T1000 (cell line): Measurements from ENCODE around the gene SFI1.
A peak's percentile ranks its signal among the peaks of the same experiment; 100 is the strongest.

Experiments
- DNase-seq: peaks from one replicate; lab custom pipeline; 2025; ENCODE audit warnings: mixed read lengths; lab: John Stamatoyannopoulos, UW

Gene SFI1

DNA sequence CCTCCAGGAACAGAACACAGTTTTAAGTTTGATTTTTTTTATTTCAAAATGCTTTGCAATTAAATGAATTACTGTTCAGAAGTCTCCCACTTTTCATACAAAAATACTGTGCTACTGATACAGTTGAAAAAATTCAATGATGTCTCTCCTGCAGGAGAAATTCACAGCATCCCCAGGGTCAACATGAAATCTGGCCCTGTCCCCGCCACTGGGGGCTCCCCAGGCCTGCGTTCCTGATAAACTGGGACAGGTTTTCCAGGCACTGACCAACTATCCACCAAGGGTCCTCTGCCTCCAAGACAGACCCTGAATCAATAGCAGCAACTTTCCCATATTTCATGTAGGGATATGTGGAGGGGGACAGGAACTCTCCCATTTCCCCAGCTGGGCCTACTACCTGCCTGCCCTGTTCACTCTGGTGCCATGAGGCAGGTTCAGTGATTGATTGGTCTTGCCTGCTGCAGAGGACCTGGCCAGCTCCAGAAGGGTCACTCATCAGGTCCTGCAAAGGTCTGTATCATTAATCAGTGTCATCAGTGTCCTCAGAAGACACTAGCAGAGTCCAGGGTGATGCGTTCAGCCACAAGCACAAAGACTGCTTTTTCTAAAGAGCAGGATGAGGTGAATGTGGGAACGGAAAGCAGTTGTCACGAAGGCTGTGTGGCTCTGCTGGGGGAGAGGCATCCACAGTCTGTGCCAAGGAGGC is 122.3 kb downstream of the SFI1 start:
- DNase-seq = no peak

DNA sequence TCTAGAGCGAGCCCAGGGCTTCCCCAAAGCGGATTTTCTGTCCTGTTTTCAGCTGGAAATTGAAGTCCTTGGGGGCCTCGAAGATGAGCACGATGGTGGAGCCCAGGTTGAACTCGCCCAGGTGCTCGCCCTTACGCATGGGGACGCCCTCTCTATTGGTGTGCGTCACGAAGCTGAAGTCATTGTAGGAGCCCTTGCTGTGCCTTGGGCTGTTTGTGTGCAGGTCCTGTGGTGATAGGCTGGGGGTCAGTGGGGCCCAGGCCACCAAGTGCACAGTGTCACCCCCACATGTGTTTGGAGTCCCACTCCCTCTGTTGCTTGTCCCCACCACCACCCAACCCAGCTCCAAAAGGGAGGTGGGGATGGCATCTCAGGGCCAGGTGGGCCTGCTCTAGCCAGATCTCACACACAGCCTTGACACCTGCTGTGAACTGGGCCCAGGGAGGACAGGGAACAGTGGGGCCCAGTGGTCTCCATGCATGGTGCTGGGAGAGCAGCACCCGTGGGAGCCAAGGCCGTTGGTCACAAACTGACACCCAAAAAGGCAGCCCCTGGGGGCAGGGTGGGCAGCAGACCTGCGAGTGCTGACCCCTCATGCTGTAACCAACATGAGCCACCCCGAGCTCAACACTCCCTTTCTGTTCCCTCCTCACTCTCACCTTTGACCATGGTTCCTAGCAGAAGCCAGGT is 123.4 kb downstream of the SFI1 start:
- no peak for DNase-seq

DNA sequence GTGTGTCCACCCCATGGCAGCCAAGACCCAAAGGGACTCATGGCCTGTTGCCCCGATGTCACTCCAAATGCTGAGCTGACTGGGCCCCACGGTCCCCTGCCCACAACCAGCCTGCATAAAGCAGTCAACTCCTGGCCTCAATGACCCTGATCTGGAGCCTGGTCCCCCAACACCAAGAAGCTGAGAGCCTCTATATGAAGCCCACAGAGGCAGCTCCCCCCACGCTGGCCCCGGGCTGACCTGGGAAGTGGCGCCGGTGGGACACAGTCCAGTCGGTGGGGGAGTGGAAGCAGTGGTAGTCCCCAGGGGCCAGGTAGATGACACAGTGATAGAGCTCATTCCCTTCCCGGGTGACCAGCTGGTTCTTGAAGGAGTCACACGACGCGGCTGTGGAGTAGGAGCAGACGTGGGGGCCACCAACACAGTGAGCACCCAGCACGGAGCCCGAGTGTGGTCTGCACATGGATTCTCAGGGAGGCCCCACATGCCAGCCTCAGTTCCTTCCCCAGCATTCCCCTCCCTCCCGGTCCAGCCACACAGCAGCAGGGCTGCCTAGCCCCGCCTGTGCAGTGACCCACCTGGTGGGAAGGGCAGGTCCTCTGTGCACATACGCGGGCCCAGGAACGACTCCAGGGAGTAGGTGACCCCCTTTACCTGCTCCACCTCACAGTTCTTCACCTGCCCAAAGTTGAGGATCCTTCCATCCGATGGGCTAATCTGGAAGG is 124.6 kb downstream of the SFI1 start:
- no peak for DNase-seq

DNA sequence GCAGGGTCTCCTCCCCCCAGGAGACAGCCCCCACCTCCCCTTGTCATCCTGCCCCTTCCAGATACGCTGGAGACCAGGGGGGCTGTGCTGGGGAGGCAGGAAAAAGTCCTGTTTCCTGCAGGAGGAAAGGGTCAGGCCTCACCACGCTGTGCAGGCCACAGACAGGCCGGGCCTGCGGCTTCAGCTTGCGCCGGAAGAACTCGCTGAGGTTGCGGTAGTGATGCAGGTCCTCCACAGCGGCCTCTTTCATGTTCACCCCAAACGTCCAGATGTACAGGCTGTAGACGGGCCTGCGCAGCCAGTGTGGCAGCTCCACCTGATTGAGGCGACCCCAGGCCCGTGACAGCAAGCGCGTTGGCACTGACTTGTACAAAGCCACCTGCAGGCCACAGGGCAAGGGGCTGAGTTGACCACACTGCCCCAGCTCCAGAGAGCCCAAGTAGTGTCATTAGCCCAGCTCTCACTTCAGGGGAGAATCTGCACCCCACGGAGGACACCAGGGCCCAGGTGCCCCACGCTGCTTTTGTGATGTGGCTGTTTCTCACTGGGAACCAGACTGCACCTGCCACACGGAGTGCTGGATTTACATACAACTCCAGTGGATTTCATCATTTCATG is 125.3 kb downstream of the SFI1 start:
- no peak for DNase-seq

DNA sequence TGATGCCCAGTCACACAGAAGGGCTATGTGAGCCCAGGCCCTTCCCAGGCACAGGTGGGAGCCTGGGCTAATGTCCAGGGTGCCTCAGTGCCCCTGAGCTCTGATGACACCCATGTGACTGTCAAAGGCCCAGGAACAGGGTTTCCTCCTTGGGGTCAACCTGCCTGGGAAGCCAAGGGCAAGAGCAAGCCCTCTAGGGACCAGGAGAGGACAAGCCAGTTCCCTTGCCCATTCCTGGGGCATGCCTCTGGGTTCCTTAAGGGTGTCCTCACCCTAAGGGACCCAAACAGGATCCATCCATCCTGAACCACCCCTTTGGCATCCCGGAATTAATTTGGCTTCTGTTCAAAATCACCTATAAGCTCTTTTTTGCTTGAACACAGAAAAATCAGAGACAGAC is 126.6 kb downstream of the SFI1 start:
- no peak for DNase-seq

DNA sequence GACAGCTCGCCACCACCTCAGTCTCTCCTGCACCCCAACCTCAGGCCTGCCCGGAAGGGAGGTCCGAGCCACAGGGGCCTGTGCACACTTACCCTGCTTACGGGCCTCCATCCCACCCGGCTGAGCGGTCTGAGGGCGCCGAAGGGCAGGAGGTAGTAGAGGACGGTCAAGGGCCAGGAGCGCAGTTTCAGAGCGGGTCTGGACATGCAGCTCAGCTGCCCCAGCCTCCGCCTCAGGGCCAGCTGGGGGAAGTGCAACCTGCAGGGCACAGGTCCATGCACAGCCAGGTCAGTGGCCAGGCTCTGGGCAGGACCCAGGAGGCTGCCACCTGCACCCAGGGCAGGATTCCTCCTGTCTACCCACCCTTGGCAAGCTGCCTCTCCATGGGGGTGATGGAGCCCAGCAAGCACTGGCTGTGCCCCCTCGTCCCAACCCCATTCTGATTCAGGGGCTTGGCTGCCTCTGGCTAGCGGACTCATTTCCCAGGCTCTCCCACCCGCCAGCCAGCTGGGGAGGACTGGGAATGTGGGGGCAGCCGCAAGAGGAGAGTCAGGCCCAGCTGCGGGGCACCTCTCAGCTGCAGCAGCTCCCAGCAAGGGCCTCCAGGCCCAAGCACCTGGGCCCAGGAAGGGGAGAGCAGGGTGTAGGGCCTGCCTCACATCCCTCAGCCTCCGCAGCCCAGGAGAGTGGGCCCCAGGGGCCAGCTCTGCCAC is 127.4 kb downstream of the SFI1 start:
- no peak for DNase-seq

DNA sequence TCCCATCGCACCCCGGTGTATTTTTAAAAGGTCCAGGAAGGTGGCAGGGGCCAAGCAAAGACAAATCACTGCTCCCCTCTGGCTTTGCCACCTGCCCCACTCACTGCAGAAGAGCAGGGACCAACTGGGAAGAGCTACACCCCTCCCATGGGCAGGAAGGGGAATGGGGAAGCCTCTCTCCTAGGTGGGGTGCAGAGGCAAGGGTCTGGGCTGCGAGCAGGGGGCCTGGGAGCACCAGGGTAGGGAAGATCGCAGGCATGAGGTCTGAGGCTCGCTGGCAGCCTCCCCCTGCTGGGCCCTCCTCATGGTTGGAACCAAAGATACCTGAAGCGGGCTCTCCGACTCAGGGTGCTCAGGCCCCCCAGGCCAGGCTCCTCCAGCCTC is 128.9 kb downstream of the SFI1 start:
- DNase-seq = no peak

DNA sequence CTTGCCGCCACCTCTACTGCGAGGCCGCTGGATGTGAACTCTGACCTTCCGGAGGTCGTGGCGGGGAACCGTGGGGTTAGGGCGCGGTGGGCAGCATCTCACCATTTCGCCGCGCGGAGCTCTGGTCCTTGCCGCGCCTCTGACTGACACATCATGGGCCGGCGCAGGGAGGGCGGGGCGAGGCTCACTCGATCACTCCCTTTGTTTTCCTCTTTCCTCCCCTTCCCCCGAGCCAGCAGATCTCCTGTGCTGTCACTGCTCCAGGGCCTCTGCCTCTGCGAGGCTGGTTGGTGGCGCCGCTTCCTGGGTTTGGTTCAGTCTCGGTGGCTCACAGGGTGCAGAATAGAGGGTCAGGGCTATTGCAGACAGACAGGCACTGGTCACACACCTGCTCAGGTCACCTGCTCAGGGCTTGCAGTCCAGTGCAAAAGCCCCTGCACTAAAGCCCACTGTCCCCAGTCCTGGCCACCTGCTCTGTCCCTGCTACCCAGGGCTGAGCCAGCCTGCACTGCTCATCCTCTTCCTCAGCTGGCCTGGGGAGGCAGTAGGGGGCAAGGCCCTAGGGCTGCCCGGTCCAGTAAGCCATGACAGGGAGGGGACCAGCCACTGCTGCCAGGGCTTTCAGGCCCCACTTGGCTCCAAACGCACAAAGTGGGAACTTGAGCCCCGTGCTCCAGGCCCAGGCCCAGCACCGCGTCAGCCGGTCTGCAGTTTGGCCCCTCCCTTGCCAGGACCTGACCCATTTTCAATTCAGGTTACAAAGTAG is 129.5 kb downstream of the SFI1 start:
- no peak for DNase-seq

DNA sequence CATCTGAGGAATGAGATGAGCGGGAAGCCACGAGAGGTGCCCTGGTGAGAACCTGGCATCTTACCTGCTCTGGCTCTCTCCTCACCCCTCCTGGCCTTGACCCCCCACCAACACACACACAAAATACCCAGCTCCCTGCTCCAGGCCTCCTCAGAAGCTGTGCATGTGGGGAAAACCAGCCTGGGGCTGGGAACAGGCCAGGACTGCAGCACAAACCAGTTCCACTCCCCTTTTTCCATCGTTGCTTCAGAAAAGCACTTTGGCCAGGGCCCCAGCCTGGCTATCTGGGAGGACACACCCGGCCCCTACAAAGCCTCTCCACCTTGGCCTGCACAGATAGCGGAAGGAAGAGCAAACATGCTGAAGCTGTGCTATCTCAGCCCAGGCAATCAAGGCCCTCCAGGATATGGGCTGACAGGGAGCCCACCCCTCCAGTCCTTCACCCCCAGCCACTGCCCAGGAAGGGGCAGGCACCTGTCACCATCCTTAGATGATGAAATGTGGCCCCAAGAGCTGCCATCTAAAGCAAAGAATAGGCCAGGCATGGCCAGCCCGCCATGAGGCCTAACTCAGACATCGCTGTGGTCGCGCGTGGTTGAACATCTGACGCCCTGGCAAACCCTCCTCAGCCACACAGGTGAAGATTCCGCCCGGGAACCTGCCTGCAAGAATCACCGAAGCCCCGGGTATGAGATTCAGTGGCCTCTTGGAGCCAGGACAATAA is 130.3 kb downstream of the SFI1 start:
- DNase-seq = no peak

DNA sequence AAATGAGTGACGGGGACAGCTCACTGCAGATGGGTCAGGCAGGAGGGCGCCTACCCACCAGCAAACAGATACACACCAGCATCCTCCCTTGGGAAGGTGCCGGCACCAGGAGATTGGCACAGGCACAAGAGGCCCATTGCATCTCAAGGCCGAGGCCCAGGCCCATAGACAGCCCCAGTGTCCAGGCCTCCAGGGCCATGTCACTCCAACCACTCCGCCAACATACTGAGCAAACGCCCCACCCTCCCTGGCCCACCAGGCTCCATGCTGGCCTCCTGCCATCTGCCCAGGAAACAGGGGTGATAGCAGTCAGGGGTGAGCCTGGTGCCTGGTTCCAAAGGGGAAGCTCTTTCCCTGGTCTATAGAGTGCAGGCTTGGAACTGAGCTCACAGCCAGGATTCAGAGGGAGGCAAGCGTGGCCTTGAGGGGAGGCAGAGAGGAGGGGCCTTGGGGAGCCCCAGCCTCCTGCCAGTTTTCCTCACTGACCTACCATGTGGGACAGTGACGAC is 130.9 kb downstream of the SFI1 start:
- no peak for DNase-seq

DNA sequence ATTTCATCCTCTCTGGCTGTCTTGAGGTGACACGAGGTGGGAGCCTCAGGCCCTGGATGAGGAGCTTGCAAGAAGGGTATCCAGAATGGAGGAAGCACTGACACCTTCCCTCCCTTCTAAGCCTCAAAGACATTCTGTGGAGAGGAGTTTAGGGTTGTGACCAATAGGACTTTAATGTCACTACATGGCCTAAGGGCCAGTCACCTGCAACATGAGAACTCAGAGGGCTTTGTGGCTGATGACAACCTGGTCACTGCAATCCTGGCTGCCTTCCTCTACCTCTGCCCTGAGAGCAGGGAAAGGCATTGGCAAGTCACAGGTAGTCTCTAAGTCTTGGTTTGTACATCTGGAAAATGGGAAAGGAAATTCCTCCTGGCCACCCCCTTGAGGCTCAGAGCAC is 132.0 kb downstream of the SFI1 start:
- DNase-seq = no peak

DNA sequence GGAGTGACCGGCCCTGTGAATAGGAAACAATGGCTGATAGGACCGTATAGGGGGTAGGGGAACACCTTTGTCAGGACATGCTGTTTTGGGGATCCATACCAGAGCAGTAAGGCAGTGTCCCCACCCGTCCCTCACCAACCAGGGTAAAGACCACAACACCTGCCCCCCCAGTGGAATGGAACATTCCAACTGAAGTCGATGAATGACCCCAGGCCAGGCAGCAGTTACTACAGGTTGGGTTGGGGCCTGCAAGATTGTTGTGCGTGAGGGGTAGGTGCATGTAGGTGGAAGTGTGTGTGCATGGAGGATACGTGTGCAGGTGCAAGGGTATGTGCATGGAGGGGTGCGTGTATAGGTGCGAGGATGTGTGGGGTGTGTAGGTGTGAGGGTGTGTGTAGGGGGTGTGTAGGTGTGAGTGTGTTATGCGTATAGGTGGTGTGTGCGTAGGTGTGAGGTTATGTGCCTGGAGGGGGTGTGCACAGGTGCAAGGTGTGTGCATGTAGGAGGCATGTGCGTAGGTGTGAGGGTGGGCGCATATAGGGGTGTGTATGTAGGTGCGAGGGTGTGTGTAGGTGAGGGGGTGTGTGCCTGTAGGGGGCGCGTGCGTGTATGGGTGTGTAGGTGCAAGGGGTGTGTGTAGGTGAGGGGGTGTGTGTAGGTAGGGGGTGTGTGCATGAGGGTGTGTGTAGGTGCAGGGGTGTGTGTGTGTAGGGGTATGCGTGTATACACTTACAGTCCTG is 132.8 kb downstream of the SFI1 start:
- no peak for DNase-seq

DNA sequence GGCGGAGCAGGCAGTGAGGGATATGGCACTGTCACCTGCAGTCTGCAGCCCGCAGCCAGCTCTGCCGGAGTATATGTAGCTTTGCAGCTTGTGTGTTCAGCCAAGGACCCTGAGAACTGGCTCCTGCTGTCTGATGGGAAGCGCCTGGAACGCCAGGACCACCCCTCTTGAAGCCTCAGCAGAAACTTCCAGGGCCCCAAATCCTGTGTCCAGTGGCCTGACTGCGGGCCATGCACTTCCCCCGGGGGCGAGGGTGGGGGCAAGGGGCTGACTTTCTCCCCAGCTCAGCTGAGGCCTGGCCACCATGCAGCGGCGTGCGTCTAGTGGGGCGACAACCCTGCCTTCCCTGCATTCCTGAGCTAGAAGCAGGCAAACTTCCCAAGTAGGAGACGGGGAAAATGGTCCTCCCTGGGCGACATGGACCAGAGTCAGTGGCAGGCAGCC is 133.4 kb downstream of the SFI1 start:
- no peak for DNase-seq

DNA sequence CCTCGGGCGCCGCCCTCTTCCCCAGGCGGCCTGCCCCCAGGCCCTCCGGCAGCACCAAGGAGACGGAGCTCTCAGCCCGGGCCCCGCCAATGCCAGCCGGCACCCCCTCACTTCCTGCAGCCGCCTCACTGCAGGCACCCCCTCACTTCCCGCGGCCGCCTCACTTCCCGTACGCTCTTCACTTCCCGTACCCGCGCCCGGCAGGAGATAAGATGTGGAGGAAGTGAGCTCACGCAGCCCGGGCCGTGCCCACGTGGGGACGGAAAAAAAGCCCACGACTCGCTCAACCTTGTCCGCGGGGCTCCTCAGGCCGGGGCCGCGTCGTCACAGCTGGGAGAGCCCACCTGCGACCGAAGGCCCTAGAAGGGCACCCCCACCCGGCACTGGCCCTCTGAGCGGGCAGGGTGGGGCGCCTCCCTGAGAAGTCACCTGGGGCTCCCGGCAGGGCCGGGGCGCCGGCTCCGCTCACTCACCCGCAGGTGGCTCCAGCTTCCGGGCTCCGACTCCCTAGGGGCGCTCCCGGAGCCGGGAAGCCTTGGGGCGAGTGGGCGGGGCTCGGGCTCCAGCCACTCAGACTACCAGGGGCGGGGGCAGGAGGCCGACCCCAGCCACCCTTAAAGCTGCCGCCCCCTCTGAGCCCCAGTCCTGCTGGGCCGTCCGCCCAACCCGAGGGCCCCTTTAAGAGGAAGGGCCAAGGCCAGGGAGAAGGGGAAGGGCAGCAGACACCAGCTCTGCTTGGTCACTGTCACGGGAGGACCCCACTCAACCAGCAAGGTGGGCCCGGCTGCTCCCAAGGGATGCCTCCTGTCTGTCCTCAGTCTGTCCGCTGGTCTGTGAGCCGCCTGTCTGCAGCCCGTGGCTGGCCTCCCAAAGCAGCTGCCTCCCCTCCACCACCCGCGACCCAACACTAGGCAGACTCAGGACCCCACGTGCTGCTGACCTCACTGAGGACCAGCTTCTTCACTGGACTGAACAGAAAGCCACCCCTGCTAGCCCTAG is 134.3 kb downstream of the SFI1 start:
- DNase-seq = peak; percentile 53

DNA sequence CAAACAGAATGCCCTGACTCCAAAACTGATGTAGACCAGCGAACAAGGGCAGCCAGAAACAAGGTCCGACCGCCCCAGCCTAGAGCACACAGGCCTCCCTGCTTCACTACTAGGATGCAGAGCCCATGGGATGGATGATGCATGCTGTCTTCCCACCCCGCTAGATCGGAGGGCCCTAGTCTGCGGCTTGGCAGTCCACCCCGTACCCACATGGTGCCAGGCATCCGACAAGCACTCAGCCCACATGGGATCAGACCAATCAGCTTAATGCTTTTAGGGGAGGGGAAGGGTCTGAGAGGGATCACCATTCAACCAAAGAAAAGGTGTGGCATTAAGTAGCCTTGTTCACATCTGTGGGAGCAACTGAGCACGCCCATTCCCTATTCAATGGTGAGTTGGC is 135.1 kb downstream of the SFI1 start:
- DNase-seq = no peak

DNA sequence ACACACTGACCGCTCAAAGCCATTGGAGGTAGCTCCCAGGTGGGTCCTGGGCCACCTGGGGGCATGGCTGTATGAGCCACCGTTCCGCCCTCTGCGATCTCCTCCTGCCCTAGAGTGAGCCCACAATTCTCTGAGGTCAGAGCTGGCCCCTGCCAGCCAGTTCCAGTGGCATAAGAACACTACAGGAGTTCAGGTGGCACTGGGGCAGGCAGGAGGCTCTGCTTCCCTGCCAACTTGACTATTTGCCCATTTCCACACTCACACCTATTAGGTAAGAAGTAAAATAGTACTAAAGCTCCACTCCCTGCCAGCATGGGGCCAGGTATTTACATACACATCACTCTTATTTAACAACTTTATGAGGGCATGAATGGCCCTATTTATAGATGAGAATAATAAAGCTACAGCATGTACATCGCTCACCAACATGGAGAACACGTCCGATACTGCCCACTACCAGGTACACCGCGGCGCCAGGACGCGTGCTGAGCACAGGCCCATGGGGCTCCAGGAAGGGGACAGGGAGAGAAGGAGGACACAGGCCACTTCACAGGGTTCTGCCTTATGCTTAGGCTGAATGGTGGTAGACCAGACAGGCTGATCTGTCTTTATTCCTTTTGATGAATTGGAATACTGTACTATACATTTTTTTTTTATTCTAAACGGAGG is 139.4 kb downstream of the SFI1 start:
- no peak for DNase-seq

DNA sequence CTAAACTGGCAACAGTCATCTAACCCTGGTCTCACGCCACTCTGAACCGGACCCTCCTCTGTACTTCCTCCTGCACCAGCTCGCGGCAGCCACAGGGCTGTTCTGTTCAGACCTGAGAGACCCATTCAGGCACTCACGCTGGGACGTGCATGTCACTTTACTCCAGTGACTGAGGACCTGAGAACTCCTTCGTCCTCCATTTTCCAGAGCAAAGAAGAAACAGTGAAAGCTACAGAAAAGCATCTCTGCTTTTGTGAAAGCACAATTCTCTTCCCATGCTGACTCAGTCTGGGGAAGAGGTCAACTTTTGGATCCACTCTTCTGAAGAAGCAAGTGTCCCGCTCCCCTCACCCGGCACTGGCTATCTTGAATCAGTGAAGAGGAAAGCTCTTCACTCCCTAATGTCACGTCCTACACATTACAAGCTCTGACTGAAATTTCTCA is 141.1 kb downstream of the SFI1 start:
- no peak for DNase-seq
